OCI-M2 (cell line): ENCODE data around the gene SGSM1.

Experiments
- DNase-seq: peaks from one replicate; lab custom pipeline; 2025; ENCODE audit not compliant: unreplicated experiment; lab: John Stamatoyannopoulos, UW

The SGSM1 gene

DNA sequence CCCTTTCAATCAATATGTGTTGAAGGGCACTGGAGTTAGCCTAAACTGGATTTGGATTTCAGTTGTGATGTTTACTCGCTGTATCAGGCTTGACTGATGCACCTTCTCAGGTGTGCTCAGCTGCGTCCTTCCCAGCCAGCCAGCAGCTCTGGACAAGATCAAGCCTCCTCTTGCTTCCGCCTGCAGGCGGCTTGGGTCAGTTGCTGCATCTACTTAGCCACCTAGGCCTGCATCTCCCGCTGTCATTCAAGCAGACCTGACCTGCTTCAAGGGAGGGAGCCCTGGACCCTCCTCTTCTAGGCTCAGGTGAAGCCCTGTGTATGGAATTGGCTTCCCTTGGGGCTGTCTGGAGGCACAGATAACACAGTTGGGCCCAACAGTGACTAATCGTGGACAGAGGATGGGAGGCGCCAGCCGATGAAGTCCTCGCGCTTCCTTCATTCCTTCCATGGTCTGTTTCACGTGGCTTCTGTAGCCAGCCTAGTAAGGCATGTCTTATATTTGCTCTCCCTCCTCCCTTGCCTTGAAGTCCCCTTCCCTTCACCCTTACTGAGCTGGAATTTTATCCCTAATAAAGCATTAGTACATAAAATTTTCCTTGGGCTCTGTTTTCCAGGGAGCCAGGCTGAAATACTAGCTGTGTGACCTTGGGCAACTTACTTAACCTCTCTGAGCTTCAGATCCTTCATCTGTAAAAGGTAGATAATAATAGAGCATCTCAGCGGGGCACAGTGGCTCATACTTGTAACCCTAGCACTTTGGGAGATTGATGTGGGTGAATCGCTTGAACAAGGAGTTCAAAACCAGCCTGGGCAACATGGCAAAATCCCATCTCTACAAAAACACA is 142.6 kb downstream of the SGSM1 start:
- no peak for DNase-seq

DNA sequence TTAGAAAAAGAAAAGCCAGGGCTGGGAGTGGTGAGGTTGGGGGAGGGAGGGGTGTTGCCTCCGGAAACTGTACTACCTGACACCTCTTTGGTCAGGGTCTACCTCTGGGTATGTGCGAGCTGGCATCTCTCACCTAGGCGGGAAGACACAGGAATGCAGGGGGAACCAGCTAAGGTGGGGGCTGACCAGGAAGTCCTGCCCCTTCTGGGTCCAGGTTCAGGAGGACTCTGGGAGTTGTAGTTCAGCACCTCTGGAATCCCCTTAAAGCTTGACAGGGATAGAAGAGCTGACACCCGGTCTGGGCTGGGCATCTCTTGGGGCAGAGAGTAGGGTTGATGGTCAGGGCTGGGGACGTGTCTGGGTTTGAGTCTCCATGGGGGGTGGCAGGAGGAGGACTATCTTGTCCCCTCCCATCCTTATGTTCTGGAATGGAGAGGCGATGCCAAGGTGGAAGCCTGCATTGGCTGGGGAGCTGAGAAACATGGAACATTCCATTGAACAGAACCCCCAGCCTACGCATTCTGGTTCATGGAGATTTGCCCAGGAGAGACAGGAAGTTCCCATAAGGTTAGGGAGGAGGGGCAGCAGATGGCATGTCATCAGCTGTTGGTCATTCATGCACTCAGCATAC is 144.4 kb downstream of the SGSM1 start:
- DNase-seq = no peak

DNA sequence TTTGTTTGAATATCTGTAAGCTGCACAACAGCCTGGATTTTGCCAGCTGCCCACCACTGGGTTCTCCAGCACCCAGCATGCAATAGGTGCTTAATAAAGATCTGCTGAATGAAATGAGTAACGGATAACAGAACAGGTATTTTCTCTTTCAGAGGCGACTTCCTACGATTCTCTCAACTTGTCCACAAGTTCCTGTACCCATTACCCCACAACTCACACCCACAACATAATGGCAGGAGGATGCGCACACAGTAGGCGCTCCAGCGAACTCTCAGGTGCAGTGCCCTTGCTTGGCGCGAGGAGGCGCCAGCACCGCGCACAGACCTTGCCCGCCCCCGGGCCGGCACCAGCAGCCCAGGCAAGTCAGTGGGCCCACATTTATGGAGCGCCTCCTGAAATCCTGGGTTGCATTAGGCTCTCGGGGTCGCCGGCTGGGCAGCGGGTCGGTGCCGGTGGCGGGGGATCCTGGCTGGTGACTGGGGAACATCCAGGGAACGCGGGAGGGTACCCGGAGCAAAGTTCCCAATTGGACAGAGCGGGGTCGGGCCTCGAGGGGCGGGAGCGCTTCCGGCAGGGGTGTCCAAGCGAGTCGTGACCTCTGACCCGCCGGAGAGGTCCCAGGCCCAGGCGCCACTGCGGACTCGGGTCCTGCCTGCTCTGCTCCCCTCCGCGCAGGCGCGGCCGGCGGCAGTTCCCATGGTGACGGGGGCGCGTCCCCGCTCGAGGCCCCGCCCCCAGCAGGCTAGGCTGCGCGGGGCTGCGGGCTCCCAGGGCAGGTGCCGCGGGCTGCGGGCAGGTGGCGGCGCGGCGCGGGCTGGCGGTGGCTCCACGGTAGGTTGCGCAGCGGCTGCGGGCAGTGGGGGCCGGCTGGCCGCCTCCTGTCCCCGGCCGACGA is 146.2 kb downstream of the SGSM1 start, which contains the start of gene KIAA1671:
KIAA1671 (plus strand) TSS at position 775 of the 895 bp plus-strand sequence. CDS start 75,284 bp downstream, outside the sequence.
- DNase-seq = peak; percentile 53

DNA sequence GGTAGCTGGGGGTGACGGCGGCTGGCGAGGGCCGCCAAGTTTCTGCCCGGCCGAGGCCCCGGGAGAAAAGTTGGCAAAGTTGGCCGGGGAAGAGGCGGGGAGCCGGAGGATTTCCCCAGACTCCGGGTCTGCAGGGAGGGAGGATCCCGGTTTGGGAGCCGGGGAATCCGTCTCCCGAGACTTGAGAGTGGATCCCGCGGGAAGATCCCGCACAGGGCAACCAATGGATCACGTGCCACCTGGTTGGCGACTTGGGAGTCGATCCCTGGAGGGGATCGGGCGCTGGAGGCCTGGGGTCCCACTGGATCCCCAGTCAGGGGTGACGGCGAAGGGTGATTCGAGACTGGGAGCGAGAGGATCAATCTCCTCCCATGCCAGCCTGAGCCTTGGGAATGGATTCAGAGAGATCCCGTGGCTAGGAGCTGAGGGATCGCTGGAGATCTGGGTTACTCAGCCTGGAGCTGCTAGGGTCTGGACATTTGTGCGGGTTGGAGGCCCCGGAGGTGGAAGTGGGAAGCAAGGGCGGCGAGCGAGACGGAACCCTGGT is 146.9 kb downstream of the SGSM1 start:
- no peak for DNase-seq

DNA sequence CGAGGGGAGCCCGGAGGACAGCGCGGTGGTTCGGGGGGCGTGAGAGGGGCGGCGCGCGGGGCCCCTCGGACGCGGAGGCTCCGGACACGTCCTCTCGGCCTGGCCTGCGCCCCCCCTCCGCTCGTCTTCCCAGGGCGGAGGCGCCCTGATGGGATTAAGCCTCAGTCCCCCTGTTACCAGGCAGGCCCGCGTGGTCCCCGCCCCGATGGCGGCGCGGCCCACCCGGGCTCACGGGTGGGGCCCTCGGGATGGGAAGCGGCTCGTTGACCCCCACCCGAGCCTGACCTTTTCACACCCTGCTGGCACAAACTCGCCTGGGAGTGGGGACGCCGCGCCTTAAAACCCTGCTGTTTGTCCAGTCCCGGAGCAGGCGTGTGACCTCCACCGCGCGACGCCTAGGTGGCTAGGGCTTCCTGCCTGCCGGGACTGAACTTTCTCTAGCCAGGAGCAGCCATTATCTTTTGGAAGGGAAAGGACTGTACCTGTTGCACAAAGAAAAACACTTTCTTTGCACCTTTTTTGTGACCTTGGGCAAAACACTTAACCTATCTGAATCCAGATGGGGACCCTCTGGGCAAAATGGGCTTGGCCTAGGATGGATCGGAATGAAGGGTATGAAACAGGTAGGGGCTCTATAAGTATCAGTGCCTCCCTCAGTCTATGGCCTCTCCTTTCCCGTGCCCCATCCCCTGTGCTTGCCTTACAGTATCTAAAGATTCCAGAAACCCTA is 147.5 kb downstream of the SGSM1 start:
- DNase-seq = no peak

DNA sequence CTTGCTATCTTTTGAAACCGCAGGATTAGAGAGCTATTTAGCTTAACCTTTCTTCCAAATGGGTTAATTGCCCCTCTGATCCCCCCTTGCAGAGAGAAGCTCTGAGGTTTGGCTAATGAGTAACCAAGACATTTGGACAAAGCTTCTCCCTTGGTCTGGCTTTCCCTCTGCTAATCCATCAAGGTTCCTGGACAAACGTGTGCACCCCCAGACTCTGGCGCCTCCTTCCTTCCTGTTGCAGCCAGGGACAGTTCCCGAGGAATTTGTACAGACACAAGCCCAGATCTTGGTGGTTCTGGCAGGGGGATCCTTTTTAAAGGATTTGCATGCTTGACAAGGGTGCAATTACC is 148.1 kb downstream of the SGSM1 start:
- DNase-seq = no peak

DNA sequence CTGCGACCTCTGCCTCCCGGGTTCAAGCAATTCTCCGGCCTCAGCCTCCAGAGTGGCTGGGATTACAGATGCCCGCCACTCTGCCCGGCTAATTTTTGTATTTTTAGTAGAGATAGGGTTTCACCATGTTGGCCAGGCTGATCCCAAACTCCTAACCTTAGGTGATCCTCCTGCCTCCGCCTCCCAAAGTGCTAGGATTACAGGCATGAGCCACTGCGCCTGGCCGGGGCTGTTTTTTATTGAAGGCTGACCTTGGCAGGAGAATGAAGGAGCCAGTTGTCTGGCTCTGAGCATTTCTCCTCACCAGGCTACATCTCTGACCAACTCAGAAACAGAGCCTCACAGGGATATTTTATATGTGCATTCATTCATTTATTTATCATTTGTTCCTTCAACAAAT is 148.8 kb downstream of the SGSM1 start:
- DNase-seq = no peak

DNA sequence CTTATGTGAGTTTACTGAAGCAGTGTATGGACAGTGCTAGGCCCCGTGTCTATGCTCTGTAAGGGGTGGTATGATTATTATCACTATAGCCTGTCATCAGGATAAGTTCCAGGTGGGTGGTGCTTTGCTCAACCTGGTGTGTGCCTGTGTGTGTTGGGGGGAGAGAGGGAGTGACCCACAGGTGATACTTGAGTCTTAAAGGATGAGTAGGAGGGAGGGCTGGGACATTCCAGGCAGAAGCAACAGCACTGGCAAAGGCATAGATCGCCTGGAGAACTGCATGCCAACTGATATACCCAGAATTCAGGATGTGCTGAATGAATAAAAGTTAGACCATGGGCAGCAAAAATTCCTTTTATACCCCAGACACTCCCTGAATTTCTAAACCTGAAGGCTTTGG is 151.0 kb downstream of the SGSM1 start:
- DNase-seq = no peak

DNA sequence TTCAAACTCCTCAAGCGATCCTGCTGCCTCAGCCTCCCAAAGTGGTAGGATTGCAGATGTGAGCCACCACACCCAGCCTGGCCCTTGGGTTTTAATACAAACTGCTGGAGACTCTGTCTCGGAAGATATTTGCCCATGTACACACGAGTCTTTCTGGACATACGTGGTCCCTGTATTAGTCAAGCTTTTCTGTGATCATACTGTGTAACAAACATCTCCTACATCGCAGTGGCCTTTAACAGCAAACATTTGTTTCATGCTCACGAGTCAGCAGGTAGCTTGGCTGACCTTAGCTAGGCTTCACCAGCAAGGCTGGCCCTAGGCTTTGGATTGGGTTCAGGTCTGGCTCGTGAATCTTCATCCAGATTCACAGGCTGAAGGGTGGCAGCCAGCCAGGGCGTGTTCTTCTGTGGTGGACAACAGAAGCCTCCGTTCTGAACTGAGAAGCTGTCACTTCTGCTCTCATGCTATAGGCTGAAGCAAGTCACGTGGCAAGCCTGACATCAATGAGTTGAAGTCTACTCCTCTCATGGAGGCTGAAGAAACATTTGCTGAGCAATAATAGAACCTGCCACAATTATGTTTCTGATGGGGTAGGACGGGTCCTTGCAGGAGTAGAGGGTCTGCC is 155.3 kb downstream of the SGSM1 start:
- no peak for DNase-seq

DNA sequence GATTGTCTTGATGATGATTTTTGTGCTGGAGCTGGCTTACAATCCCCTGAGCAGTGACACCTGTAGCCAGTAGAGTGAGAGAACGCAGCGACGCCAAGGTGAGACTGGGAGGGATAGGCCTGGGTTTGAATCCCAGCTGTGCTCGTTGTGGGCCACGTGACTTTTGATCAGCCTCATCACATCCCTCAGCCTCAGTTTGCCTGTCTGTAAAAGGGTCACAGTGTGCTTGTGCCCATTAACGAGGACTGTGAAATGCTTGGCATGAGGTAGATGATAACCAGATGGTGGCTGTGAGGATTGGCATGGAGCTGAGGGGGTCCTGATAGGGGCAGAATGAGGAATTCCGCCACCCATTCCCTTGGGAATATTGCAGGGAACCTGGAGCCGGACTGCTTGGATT is 156.1 kb downstream of the SGSM1 start:
- DNase-seq = no peak

DNA sequence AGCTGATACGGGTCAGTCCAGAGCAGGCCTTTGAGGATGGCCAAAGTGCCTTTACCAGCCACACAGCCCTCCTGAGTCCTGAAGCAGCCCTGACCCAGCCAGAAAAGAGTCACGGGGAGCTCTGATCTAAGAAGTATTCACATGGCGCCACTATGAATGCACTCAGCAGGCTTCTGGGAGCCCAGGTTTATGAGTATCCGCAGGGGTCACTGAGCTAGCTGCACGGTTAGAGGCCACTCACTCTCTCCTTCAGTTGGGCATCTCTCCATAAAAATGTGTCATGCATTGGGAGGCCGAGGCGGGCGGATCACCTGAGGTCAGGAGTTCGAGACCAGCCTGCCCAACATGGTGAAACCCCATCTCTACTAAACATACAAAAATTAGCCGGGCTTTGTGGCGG is 156.8 kb downstream of the SGSM1 start:
- no peak for DNase-seq

DNA sequence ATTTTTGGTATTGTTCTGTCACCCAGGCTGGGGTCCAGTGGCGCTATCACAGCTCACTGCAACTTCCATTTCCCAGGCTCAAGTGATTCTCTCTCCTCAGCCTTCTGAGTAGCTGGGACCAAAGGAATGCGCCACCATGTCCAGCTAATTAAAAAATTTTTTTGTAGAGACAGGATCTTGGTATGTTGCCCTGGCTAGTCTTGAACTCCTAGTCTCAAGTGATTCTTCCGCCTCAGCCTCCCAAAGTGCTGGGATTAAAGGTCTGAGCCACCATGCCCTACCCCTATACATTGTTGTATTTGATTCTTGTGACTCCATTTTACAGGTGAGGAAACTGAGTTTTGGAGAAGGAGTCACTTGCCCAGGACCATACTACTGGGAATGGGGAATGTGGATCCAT is 158.4 kb downstream of the SGSM1 start:
- DNase-seq = no peak

DNA sequence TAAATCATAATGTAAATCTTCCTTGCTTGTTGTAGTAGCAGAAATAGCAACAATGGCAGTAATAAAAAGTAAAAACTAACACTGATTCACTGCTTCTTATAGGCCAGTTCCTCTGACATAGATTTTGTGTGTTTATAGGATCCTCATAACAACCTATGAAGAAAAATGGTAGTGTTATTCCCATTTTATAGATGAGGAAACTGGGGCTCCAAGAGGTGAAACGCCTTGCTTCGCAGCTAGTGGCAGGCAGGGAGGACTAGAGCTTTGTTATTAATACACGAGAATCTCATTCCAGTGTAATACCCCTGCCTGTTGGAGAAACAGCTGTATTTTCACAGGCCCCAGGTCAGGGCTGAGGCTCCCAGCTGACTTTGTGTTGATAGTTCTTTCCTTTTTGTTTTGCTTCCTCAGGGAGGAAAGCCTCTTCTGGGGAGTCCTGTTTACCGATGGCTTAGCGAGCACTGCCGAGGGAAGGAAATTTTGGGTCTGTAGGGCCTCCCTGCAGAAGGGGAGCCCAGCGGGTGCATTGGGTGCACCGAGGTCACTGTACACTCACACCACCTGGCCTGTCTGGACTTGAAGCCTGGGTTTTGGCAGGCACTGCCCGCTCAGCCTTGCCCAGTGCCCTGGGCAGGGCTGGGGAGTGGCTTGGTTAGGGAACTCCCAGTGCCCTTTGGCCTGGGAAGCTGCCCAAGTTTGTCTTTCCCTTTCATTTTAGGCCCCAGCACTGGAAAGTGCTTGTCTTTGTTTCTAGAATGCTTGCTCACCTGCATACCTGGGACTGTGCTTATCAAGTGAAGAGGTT is 160.0 kb downstream of the SGSM1 start:
- no peak for DNase-seq

DNA sequence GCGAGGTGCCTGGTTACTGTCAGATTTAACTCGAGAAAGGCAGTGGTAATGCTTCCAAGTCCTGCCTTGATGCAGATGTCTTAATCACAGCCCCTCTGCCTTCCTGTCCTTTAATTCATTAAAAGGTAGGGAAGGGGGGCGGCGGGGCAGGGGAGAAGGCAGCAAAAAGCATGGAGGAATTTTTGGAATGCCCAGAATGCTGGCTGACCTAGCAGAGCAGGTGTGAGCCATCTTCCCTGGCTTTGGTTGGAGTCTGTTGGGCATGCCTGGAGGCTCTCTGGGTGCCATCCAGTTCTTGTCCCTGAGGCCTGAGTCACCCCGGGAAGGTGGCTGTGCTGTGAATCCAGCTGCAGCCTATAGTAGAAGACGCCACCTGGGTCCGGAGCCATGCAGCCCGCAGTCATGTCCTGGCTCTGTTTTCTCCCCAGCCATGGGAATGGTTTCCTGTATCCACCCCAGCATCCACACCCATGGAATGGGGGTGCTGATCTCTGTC is 162.1 kb downstream of the SGSM1 start:
- no peak for DNase-seq

DNA sequence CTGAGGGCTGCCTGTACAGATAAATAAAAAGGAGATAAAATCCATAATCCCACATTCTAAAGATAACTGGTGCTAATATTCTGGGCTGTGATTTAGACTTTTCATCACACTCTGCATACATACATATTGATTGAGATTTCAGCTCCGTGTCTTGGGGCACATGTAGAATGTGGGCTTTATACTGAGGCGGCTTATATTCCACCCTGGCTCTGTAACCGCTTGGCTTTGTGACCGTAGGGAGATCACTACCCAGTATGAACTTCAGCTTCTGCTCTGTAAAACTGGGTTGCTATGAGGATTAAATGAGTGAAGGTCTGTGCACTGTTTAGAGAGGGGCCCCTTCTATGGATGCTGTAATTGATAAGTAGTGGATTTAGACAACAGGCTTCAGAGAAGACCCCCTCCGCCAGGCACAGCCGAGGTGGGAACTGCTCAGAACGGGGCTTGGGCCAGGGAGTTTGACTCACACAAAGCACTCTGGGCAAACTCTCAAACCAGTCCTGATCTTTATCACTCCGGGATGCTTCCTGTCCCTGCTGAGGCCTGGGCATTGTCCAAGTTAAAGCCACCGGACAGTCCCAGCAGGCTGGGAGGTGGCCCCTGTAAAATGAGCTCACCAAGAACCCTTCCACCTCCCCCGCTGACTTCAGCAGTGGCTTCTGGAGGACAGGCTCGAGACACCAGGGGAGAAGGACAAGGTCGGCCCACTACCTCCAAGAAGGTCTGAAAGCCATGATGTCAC is 163.7 kb downstream of the SGSM1 start:
- no peak for DNase-seq

DNA sequence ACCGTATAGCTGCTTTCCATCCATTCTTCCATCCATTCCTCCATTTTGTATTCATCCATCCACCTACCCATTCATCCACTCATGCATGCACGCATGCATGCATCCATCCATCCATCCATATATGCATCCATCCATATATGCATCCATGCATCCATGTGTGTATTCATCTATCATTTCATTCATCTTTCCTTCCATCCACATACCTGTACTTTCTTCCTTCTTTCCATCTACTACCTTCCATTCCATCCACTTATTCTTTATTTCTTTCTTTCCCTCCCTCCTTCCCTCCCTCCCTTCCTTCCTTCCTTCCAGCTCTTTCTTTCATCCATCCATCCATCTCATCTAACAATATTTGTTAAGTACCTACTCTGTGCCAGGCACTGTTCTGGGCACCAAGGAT is 166.4 kb downstream of the SGSM1 start:
- DNase-seq = no peak

DNA sequence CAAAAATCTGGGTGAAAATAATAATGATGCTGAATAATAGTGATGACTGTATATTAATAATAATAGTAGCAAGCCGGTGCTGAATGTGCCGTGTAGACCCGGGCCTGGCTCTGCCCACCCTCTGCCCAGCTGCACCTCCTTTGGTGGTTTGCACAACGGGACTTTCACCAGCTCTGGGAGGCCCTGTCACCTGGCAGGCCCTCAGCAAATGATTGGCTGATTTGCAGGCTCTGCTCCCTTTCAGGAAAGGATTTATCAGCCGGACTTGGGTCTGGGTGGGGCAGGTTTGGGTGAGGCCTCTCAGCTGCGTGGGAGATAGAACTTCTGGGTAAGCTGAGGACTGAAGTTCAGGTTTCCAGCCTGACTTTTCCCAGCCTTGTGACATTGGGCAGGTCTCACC is 167.9 kb downstream of the SGSM1 start:
- no peak for DNase-seq

DNA sequence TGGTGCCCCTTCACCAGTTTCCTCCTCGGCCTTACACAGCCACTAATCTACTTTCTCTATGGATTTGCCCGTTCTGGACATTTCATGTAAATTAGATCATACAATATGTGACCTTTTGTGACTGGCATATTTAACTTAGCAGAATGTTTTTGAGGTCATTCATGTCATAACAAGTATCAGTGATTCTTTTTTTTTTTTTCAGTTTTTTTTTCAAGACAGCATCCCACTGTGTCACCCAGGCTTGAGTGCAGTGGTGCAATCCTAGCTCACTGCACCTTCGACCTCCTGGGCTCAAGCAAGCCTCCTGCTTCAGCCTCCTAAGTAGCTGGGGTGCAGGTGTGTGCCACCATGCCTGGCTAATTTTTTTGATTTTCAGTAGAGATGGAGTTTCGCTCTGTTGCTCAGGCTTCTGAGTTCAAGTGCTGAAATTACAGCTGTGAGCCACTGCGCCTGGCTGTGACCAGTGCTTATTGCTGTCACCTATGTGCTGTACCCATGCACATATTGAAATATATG is 169.2 kb downstream of the SGSM1 start:
- no peak for DNase-seq
